Aorta (tissue), 5 donors: ENCODE measurements around the gene UBC. TPM values are rescaled to one million over a fixed set of nuclear protein-coding genes. Genes with fewer than 3 reads are reported as not detected.

Experiments used
- ATAC-seq: fragments of 200-7000 bp; cut with Tn5 transposase; one replicate; pipeline ENCODE4 v1.9.1; 2022; ENCODE audit warnings: moderate library complexity; ENCODE audit not compliant: low FRiP score
- DNase-seq, 2 donors: peaks; one replicate each; pipeline ENCODE4 v3.0.0-alpha.2; 2020
- H3K27ac ChIP-seq, 2 donors: one replicate each; pipeline ENCODE4 v1.5.1; 2013; ENCODE audit warnings: low read length in 2 of 2, mild to moderate bottlenecking in 2 of 2, moderate library complexity in 2 of 2, control low read depth in 1 of 2, inconsistent platforms in 1 of 2, low read depth in 1 of 2
- H3K27me3 ChIP-seq, 2 donors: one replicate each; pipeline ENCODE4 v1.6.1; 2013; ENCODE audit warnings: control low read depth in 1 of 2, low read length in 1 of 2, mild to moderate bottlenecking in 1 of 2, moderate library complexity in 1 of 2; ENCODE audit not compliant: insufficient read depth in 2 of 2, control insufficient read depth in 1 of 2
- H3K36me3 ChIP-seq, 2 donors: one replicate each; pipeline ENCODE4 v1.6.1; 2013; ENCODE audit warnings: control low read depth in 1 of 2, low read length in 1 of 2, mild to moderate bottlenecking in 1 of 2; ENCODE audit not compliant: insufficient read depth in 2 of 2, control insufficient read depth in 1 of 2
- H3K4me1 ChIP-seq, 2 donors: one replicate each; pipeline ENCODE4 v1.6.1; 2013; ENCODE audit warnings: low read length in 2 of 2, control low read depth in 1 of 2, mild to moderate bottlenecking in 1 of 2, moderate library complexity in 1 of 2; ENCODE audit not compliant: insufficient read depth in 2 of 2, control insufficient read depth in 1 of 2
- H3K4me3 ChIP-seq, 2 donors: one replicate each; pipeline ENCODE4 v1.5.1; 2013; ENCODE audit warnings: low read length in 2 of 2, control low read depth in 1 of 2, mild to moderate bottlenecking in 1 of 2
- H3K9me3 ChIP-seq: one replicate; pipeline ENCODE4 v1.6.1; 2013; ENCODE audit warnings: mild to moderate bottlenecking, low read length; ENCODE audit not compliant: control insufficient read depth
- WGBS, 2 donors: extraction: QIAGEN DNeasy Blood & Tissue Kit; methylation state at CpG; one replicate each; pipeline ENCODE4 v1.1.7; 2013; 5-methylcytosine and 5-hydroxymethylcytosine counted together
- intact Hi-C, 2 donors: fragments of 100-400 bp; cut with DNase I; formaldehyde crosslinking; loops; one replicate each; pipeline versions ENCODE4 v1.14.2 to v1.15.0; 2022
- long read RNA-seq, 2 donors: library from polyadenylated mRNA; unstranded; transcript quantifications; one replicate each; pipeline ENCODE4 v2.0.0, GENCODE V29; 2020 to 2021
- polyA plus RNA-seq, 2 donors: library from polyadenylated mRNA; stranded (reverse); fragments of 200-250 nt; gene quantifications; one replicate each; pipeline ENCODE4 v1.2.3, GENCODE V29; 2013
- total RNA-seq, 2 donors: library from RNA; stranded (reverse); fragmentation: NEBNext Ultra II Directional; extraction: Animal tissue kit (Norgen Biotek cat#: 25700); gene quantifications; one replicate each; pipeline ENCODE4 v1.2.1, GENCODE V29; 2021
- donor health status: healthy with polysubstance abuse.
- donor health status: Bipolar disorder and iron deficiency.
- donor health status: DM: no; HTN: no; CAD: no.
- donor health status: DM: no; HTN: no; CAD: no.
- donor health status: DM: yes; HTN: yes; CAD: no.

The UBC gene
- total RNA-seq, result 1,000 to 10,000 TPM in 1 of 2 donors, 100 to 1,000 TPM in 1; 956 to 1,844 TPM
- 1,000 to 10,000 TPM in 1 of 2 donors, 100 to 1,000 TPM in 1; 667 to 1,550 TPM for polyA plus RNA-seq
- long read RNA-seq, donor 1, transcript UBC-205 (1 exons, 3,745 nt), result minor isoform, 750 of 3,179 reads
- long read RNA-seq, donor 1, transcript UBC-201 (2 exons, 2,688 nt), result major isoform, 2,361 of 3,179 reads
- long read RNA-seq, donor 1, transcript UBC-204 (2 exons, 624 nt), result minor isoform, 20 of 3,179 reads
- long read RNA-seq, donor 1, partial matches to known transcripts, result 1 of 3,179 reads
- long read RNA-seq, donor 1, other reads (novel, unspliced or antisense), result 42 of 3,179 reads
- long read RNA-seq, donor 2, transcript UBC-204 (2 exons, 624 nt), result minor isoform, 5 of 367 reads
- long read RNA-seq, donor 2, transcript UBC-201 (2 exons, 2,688 nt), result major isoform, 232 of 367 reads
- long read RNA-seq, donor 2, transcript UBC-205 (1 exons, 3,745 nt), result minor isoform, 127 of 367 reads
- long read RNA-seq, donor 2, partial matches to known transcripts, result 0 of 367 reads
- long read RNA-seq, donor 2, other reads (novel, unspliced or antisense), result 3 of 367 reads

DNA sequence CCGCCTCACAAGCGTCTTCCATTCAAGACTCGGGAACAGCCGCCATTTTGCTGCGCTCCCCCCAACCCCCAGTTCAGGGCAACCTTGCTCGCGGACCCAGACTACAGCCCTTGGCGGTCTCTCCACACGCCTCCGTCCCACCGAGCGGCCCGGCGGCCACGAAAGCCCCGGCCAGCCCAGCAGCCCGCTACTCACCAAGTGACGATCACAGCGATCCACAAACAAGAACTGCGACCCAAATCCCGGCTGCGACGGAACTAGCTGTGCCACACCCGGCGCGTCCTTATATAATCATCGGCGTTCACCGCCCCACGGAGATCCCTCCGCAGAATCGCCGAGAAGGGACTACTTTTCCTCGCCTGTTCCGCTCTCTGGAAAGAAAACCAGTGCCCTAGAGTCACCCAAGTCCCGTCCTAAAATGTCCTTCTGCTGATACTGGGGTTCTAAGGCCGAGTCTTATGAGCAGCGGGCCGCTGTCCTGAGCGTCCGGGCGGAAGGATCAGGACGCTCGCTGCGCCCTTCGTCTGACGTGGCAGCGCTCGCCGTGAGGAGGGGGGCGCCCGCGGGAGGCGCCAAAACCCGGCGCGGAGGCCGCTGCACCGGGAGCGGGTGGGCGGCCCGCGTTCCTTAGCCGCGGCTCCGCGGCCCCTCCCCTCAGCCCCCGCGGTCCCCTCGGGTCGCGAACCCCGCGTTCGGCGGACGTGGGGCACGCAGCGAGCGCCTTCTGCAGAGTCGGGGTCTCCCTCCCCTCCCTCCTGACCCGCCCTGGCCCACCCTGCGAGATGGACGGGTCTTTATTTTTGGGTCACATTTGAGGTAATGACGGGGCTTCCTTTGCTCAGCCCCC lies at the start of gene UBC:
Gene UBC, minus strand, starts transcription at position 259 of the 847 bp plus-strand sequence. CDS start 879 bp downstream, outside the sequence.
- intact Hi-C loops, result no loop called here
- peaks cover 1% of the 10 kb centered on the region for H3K9me3 ChIP-seq
- WGBS, 2 donors, result 0% methylated on average over 65 to 85 of the region's 85 CpGs
- no peaks in the 10 kb centered on the region for H3K27me3 ChIP-seq
- ATAC-seq (peak; percentile 89), DNase-seq (peak; percentile 94 to 97)
- peaks cover 5 to 7% of the 10 kb centered on the region in 2 donors for H3K36me3 ChIP-seq
- peak within 1 kb of the TSS; percentile 97 to 99 for H3K27ac ChIP-seq
- H3K4me3 ChIP-seq, result peak within 1 kb of the TSS; percentile 64 to 90
- H3K4me1 ChIP-seq, result peaks cover 0 to 2% of the 10 kb centered on the region in 2 donors

- Histone ChIP-seq H3K36me3 (peaks cover 0 to 13% of the 10 kb centered on the region in 2 donors), H3K4me1 (no peaks in the 10 kb centered on the region), H3K27me3 (no peaks in the 10 kb centered on the region), H3K9me3 (no peaks in the 10 kb centered on the region), H3K4me3 (no peak overlapping the region), H3K27ac (no peak overlapping the region)
- ATAC-seq, result no peak
- DNase-seq, result no peak
- 95 to 97% methylated on average over 8 of the region's 8 CpGs for WGBS, 2 donors
- intact Hi-C loops, result no loop called here
These were observed 48.8 kb upstream of the UBC start for GRCh38 chr12:124963211-124963610.

DNA sequence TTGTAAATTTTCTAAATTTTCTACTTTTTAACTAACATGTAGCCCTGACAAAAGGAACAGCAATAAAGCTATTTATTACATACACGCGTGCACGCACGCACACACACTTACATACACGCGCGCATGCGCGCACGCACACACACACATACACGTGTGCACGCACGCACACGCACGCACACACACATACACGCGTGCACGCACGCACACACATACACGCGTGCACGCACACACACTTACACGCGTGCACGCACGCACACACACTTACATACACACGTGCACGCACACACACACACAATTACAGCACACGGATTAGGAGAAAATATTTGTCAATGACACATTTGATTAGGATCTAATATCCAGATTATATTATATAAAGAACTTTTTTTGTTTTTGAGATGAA lies 46.6 kb upstream of the UBC start:
- DNase-seq, result no peak
- Histone ChIP-seq H3K4me3 (no peak overlapping the region), H3K4me1 (no peaks in the 10 kb centered on the region), H3K27me3 (no peaks in the 10 kb centered on the region), H3K9me3 (no peaks in the 10 kb centered on the region), H3K27ac (no peak overlapping the region), H3K36me3 (peaks cover 0 to 12% of the 10 kb centered on the region in 2 donors)
- WGBS, 2 donors, result 92 to 93% methylated on average over 29 of the region's 29 CpGs
- intact Hi-C loops, result no loop called here
- ATAC-seq, result no peak

DNA sequence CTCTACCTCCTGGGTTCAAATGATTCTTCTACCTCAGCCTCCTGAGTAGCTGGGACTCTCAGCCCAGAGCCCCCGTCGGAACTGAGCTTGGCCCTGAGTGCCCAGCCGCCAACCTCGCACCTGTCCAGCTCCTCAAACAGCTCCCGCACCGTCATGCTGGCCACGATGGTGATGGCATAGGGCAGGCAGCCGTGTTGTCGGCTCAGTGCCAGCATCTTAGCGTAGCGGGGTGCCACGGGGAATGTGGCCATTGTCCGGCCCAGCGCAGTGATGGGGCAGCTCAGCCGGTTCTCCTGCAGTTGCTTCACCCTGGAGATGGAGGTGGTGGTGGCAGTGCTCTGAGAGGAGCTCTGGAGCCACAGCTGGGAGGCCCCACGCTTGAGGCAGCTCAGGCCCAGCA lies 42.1 kb upstream of the UBC start:
- ATAC-seq, result no peak
- Histone ChIP-seq H3K9me3 (no peaks in the 10 kb centered on the region), H3K36me3 (peaks cover 0 to 11% of the 10 kb centered on the region in 2 donors), H3K27ac (no peak overlapping the region), H3K4me1 (no peaks in the 10 kb centered on the region), H3K4me3 (no peak overlapping the region), H3K27me3 (no peaks in the 10 kb centered on the region)
- 95 to 96% methylated on average over 16 of the region's 16 CpGs for WGBS, 2 donors
- no peak for DNase-seq
- intact Hi-C loops, result no loop called here

DNA sequence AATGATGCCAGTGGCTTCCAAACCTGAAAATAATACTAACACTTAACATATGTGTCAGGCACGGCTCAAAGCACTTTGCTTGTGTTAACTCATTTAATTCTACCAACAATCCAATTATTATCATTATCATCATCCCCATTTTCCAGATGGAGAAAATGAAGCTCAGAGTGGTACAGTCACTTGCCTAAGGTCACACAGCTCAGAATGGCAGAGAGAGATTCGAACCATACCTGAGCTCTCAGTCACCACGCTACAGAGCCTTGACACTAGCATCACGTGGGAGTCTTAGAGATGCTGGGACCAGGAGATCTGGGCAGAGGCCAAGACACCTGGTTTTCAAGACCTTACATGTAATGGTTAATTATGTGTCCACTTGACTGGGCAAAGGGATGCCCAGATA lies 40.3 kb upstream of the UBC start:
- intact Hi-C loops, result no loop called here
- Histone ChIP-seq H3K36me3 (peaks cover 0 to 6% of the 10 kb centered on the region in 2 donors), H3K9me3 (no peaks in the 10 kb centered on the region), H3K27ac (no peak overlapping the region), H3K4me3 (no peak overlapping the region), H3K27me3 (no peaks in the 10 kb centered on the region), H3K4me1 (no peaks in the 10 kb centered on the region)
- no peak for ATAC-seq
- DNase-seq, result no peak
- WGBS, 2 donors, result 96 to 97% methylated on average over 4 of the region's 4 CpGs

DNA sequence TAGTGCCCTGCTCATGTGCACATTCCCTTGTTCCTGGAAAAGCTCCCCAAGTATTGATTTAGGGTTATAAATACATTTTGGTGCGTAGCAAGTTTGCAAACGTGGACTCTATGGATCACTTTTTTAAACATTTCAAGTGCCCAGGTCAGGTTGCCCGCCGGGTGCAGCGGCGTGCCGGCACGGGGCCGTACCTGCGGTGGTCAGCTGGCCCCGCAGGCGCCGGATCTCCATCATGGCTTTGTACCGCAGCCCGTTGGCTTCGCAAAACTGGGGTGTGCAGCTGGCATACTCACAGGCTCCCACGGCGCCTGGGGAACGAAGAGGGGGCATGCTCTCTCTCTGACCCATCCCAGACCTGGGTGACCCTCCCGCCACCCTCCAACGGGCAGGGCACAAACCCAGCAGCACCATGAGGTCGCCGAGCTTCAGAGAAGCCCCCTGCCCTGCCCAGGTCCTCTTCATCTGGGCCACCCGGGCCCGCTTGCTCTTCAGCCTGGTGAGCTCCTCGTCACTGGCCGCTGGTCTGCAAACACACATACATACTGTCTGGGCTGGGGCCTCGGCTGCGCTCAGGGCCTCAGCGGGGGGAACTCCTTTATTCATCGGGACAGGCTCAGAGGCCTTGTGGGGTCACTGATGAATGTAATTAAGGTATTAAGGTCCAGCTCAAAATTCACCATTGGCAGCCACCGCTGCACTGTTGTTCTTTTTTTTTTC lies 39.4 kb upstream of the UBC start:
- no peak for ATAC-seq
- H3K27ac ChIP-seq, result no peak overlapping the region
- no peaks in the 10 kb centered on the region for H3K9me3 ChIP-seq
- H3K4me3 ChIP-seq, result no peak overlapping the region
- intact Hi-C loops, result no loop called here
- no peaks in the 10 kb centered on the region for H3K4me1 ChIP-seq
- no peak for DNase-seq
- WGBS, 2 donors, result 93 to 96% methylated on average over 29 to 32 of the region's 32 CpGs
- peaks cover 0 to 4% of the 10 kb centered on the region in 2 donors for H3K36me3 ChIP-seq
- H3K27me3 ChIP-seq, result no peaks in the 10 kb centered on the region

DNA sequence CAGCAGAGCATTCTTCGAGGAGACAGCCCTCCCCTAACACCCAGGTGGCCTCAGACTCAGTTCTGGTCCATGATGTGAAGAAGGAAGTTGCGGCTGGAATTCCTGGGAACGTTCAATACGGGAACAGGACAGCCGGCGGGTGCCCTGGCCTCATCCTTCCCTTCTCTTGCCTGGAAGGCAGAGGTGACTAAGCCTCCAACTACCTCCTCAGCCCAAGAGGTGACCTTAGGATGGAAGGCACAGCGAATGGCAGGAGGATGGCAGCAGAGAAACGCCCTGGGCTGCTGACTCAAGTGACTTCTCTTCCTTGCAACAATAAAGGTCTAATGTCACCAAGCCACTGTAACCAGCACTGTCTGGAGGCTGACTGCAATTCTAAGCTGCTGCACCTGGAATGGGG lies 38.4 kb upstream of the UBC start:
- 64 to 87% methylated on average over 8 of the region's 8 CpGs for WGBS, 2 donors
- H3K4me3 ChIP-seq, result no peak overlapping the region
- H3K27me3 ChIP-seq, result no peaks in the 10 kb centered on the region
- no peak overlapping the region for H3K27ac ChIP-seq
- H3K36me3 ChIP-seq, result peaks cover 0 to 4% of the 10 kb centered on the region in 2 donors
- ATAC-seq (no peak), DNase-seq (no peak)
- intact Hi-C loops, result no loop called here
- no peaks in the 10 kb centered on the region for H3K4me1 ChIP-seq
- no peaks in the 10 kb centered on the region for H3K9me3 ChIP-seq

DNA sequence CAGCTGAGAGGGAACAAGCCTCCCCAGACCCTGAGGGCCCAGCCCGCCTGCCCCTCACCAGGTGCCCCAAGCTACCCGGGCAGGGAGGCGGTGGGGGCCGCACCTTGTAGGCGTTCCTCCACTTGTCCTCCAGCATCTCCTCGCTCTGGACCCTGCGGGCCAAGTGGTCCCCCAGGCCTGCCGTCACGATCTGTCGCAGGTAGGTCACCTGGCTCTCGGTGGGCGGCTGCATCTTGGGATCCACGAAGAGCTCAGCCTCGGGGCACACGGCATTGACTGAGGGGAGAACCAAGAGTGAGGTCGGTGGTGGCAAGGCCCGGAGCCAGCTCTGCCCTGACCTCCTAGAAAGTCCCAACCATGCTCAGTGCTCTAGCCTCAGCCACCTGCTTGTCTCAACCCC lies 37.8 kb upstream of the UBC start:
- Histone ChIP-seq H3K36me3 (peaks cover 0 to 4% of the 10 kb centered on the region in 2 donors), H3K9me3 (no peaks in the 10 kb centered on the region), H3K27ac (no peak overlapping the region), H3K4me1 (no peaks in the 10 kb centered on the region), H3K4me3 (no peak overlapping the region), H3K27me3 (no peaks in the 10 kb centered on the region)
- intact Hi-C loops, result no loop called here
- 95% methylated on average over 17 of the region's 17 CpGs for WGBS, 2 donors
- DNase-seq, result no peak
- no peak for ATAC-seq
